IPS DF 4.7 (cell line): ENCODE measurements around the gene DHRS7B.

Experiments
- DNase-seq: peaks from one replicate; pipeline ENCODE4 v3.0.0-alpha.2; 2013; ENCODE audit warnings: low spot score; ENCODE audit errors: extremely low read depth

The DHRS7B gene

GRCh38 chr17:21152731-21153130 lies 26.0 kb downstream of the DHRS7B start:
- no peak for DNase-seq

- no peak for DNase-seq
Measured at GRCh38 chr17:21157586-21158370, 31.0 kb downstream of the DHRS7B start.

- no peak for DNase-seq
Measured at GRCh38 chr17:21160401-21160800, 33.6 kb downstream of the DHRS7B start.

GRCh38 chr17:21161498-21162393 lies 35.0 kb downstream of the DHRS7B start:
- DNase-seq: no peak

- no peak for DNase-seq
Measured at GRCh38 chr17:21162394-21162775, 35.6 kb downstream of the DHRS7B start.

- DNase-seq: no peak
Measured at GRCh38 chr17:21163101-21163500, 36.3 kb downstream of the DHRS7B start.

DNA sequence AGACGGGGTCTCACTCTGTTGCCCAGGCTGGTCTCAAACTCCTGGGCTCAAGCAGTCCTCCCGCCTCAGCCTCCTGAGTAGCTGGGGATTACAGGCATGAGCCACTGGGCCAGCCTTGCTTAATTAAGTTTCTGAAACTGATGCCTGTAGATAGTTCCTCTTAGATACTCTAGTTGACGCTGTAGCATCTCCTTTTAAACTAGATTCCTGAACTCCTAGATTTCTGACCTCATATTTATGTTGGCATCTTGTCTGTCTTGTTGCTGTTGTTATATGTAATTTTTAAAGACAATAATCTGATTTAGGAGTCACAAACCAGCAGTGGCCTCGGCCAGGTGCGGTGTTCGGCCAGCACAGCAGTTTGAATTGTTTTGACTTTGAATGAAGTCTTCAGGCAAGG lies 37.5 kb downstream of the DHRS7B start:
- no peak for DNase-seq

DNA sequence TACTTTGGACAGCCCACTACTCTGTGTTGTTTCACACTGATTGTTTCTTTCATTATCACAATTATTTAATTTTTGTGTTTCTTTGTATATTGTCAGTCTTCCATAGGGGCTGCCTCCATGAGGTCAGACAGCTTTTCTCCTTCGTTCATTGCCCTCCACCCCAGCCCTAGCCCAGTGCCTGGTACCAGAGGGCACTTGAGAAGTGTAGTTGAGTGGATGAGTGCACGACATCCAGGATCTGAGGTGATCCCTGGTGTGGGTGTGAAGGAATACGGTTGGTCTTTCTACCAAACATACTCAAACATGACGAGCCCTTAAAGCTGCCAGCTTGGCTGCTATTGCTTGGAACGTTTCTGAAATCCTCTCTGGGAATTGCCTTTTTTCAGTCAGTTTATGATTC lies 37.9 kb downstream of the DHRS7B start:
- DNase-seq: no peak

GRCh38 chr17:21165922-21166594 lies 39.3 kb downstream of the DHRS7B start:
- DNase-seq: no peak

- no peak for DNase-seq
Measured at GRCh38 chr17:21166595-21167210, 39.9 kb downstream of the DHRS7B start.

- DNase-seq: no peak
Measured at GRCh38 chr17:21167303-21167702, 40.5 kb downstream of the DHRS7B start.

DNA sequence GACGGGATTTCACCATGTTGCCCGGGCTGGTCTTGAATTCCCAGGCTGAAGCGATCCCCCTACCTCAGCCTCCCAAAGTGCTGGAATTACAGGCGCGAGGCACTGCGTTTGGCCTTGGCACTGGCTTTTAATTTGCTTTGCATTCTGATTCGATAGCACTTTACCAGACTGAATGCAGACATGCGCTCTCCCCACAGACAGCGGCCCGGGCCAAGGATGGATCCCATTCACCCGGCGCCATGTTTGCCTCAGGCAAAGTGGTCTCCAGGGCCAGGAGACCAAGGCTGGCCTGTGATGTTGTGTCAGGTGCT lies 41.7 kb downstream of the DHRS7B start:
- no peak for DNase-seq

DNA sequence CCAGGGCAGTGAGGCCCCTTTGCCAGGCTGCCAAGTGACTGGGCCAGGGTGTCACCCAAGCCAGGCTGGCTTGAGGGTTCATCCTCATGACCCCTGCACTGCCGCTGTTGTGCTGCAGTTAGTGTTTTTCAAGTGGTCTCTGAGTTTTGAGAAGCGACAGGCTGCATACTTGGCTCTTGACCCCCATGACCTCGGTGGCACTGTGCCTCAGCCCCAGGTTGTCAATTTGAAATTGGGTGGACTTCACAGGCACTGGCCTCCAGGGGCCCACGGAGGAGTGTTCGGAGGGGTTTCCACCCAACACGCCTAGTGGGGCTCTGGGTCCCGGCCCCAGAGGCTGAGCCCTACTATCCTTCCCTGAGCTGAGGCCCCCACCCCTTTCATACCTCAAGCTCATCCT lies 42.7 kb downstream of the DHRS7B start:
- no peak for DNase-seq

DNA sequence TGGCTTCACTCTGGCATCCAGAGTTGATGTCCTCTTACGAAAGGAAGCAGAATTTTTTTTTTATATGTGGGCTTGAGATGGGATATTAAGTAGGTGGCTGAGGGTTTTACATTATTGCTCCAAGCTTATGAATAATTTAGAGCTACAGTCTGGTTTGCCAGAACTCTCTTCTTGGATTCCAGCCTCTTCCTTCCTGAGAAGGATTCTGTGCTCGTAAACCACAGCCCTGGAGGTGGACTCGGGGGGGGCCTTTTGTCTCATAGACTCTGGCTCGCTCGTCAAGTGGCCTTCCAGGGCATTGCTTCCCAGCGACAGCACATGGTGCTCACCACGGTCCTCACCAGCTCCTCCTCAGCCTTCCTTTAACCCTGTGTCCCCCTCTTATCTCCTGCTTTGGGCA lies 44.0 kb downstream of the DHRS7B start:
- no peak for DNase-seq

- DNase-seq: no peak
Measured at GRCh38 chr17:21171309-21171922, 44.7 kb downstream of the DHRS7B start.

DNA sequence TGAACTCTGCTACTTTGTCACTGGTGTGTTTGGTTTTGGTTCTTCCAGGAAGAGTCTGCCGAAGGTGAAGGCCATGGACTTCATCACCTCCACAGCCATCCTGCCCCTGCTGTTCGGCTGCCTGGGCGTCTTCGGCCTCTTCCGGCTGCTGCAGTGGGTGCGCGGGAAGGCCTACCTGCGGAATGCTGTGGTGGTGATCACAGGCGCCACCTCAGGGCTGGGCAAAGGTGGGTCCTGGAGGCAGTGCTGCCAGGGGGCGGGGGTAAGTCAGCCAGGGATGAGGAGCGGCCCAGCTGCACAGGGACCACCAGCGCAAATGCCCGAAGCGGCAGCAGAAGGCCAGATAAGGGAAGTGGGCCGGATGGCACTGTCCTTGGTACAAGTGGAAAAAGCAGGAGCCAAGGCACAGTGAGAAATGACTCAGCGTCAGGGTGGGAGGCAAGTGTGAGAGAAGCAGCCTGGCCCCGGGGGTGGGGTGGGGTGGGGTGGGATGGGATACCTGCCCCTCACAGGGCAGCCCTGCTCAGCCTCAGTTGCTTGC lies 45.3 kb downstream of the DHRS7B start:
- no peak for DNase-seq

- DNase-seq: no peak
Measured at GRCh38 chr17:21172846-21173245, 46.1 kb downstream of the DHRS7B start.

- DNase-seq: no peak
Measured at GRCh38 chr17:21173543-21173942, 46.8 kb downstream of the DHRS7B start.

DNA sequence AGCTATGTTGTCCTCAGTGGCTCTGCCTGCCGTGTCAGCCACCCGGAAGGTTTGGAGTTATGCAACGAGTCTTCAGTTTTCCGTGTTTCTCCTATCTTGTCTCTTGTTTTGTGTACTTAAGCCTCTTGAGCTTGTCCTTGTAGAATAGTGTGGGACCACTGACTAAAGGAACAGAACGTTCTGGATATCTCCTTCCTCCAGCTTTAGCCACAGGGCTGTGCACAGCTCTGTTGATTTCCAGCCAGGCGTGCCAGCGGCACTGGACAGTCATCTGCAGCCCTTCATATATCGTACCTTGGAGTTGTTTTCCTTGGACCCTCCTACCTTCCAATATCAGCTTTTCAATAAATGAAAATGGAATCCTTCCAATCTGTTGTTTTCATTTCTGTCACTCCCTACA lies 47.4 kb downstream of the DHRS7B start:
- no peak for DNase-seq

DNA sequence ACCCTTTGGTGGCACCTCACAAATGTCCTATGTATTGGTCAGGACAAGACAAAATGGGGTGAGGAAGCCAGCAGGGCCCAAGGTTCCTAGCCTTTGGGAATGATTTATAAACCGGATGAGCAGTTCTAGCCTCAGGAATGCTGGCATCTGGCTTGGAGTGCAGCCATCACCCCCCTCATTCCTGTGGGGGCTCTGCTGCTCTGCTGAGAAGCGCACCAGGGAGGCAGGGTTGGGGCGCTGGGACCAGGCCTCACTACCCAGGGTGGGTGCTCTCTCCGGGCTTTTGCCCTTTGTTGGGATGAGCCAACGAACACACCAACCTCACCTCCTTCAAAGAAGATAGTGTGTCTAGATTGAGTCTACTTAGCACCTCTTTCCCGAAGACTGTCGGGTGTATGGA lies 47.9 kb downstream of the DHRS7B start:
- DNase-seq: no peak

DNA sequence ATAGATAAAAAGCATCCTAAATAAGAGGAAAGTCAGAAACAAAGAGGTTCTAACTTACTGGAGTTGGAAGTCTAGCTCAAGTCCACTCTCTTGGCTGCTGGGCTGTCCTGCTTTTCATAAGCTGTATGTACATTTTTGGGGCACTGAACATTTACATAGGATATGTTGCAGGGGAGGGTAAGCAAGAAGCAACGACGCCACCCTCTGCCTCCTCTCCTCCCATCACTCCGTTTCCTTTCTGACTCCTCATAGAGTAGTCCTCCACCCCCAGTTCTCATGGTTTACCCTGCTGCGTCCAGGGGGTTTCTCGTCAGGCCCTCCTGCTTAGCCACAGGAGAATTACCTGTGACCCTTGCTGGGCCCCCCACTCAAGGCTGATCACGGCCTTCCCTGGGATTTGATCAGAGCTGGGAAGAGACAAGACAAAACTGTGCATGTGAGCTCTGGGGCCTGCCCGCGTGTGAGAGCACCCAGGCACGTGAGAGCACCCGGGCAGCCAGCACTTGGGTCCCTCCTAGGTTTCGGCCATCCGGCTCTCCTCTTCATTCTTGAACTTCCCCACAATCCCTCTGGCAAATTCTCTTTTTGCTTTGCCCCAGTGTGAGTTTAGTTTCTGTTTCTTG lies 50.1 kb downstream of the DHRS7B start:
- DNase-seq: no peak
